HG03159 (cell line): ENCODE measurements around the gene ZNF334.

Experiments used
- ATAC-seq: cut with Tn5 transposase; IDR thresholded peaks from one replicate; pipeline ENCODE4 v1.9.1; 2021; ENCODE audit warnings: mild to moderate bottlenecking, moderate library complexity; ENCODE audit not compliant: unreplicated experiment

ZNF334 gene

DNA sequence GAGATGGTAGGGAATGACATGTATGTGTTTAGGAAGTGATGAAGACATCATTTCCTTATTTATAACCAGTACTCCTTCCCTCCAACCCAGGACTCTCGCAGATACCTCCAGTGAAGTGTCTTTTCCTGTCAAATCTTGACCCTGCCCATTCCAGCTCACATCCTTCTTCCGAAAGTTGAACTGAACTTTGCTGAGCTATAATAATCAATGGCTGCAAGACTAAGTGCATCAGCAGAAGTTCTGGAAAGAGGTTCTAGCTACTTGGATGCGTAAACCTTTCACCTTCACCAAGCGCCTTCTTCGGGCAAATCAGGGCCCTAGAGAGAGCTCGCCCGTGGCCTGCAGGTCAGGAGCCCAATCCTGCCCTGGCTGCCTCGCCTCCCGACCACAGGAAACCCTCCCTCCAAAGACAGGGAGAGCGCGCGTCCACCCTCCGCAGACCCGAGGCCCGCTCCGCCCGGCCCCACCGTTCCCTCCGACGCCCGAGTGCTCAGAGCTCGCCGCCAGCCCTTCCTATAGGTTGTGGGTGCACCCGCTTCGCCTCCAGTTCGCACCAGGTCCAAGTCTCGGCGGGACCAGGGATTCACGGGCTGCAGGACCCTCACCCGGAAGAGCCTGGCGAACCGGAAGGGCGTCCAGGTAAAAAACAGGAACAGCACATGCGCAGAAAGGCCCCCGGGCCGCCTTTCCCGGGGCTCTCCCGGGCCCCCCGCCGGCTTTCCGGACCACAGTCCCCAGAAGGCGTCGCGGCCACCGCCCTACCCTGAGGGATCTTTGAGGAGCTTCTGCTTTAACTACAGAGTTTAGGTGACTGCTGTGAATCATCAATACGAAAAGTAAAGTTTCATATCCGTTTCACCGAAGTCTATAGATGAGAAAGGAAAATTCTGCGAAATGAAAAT lies at the start of gene ZNF334:
TSS of gene ZNF334 (minus strand) at position 617 of the 902 bp plus-strand sequence. CDS start 1,457 bp downstream, outside the sequence.
- ATAC-seq = no peak

DNA sequence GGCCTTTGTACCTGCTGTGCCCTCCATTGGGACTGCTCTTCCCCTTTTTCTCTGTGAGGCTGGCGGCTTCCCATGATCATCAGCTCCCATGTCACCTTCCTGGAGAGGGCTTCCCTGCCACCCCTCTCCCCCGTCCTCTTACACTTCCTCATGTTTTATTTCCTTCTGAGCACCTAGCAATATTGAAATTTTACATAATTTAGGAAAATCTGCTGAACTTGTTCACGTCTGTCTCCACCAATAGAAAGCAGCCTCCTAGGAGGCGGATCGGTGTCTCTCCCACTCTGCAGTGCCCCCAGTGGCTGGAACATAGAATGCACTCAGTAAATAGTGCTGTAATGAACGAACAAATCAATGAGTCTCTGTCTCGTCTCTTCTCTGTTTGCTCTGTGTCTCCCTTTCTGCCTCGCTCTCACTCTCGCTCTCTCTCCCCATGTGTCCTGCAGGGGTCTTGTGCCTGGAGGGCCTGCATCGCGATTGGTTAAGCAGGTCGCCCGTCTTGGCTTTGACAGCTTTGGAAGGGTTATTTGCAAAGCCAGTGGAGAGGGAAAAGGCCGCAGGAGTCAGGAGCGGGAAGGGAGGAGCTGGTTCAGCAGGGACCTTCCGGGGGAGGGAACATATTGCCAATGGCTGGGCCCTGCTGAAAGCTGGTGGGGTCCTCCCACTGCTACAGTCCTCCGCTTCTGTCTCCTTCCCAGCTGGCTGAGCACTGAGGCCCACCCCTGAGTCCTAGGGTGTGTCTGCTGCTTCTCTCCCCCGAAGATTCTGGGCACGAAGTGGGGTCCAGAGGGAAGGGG lies 49.2 kb upstream of the ZNF334 start:
- ATAC-seq = no peak

DNA sequence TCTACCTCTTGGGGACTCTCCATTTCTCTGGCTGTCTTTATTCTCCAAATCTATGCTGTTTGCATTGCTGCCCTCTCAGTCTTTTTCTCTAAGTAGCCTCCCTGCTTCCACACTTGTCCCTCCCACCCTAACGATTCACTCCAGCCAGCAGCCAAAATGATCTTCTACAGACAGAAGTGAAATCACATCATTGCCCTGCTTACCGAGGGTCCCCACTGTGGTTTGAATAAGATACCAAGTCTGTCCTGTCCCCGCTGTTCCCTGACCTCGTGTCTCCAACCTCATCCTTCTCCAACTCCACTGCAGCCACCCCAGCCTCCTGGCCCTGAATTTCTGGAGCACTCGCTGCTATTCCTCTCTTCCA lies 48.6 kb upstream of the ZNF334 start:
- no peak for ATAC-seq

DNA sequence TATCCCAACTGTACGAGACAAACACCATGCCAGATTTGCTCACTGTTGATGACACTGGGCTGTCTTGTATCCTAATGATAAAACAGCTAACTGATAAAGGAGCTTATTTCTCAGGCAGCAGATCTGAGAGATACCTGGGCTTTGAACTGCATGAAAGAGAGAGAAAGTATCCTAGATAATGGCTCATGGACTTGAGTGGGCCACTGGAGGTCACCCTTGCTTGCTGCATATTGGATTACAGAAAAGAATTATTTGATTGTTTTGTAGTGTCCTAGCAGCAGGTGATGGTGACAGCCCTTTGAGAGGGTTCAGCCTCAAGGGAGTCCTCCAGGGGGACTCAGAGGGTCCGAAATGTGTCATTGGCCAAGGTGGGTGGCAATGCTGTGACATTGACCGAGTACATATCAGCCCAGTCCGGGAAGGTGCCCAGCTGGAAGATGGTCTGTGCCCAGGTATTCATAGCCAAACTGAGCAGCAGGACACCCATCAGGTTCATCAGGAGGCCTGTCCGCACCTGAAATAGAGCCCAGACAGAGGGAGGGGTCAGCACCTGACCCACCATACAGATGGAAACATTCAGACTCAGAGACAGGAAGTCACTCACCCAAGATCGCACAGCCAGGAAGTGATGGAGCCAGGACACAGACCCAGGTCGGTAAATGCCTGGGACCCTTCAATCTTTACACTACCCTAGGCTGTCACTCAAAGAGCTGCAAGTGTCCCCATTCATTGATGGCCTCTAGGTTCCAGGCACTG lies 46.5 kb upstream of the ZNF334 start:
- ATAC-seq = no peak

DNA sequence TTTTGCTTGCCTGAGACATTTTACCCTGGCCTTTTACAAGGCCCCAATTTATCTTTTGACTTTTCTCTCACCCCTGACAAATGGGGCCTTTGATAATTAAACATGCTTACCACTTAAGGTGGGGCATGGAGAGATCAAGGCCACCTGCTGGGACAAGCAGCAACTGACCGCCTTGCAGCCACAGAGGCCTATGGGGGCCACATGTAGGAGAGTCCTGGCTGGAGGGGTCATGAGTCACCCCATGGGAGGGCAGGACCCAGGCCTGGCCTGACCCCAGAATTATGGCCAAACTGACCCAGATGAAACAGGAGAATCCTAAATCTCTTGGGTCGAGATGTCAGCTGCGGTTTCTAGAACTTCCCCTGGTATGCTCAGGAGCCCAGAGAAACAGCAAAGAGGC lies 45.6 kb upstream of the ZNF334 start:
- no peak for ATAC-seq

DNA sequence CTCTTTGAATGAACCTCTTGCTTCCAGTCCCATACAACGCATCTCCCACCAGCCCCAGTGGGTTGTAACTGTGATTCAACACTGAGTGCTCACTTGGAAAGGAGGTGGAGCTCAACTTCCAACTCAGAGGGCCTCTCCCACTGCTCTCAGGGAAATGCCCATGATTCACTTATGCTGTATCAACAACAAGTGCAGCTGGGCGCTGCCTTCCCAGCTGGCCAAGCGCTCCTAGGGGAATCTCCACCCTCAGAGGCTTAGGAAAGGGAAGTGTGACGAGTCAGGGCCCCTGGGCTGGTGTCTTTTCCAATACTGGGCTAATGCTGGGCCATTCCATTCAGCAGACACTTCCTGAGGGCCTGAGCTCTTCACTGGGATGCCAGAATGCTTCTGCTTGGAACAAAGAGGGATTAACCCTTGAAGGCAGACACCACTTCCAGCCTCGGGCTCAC lies 45.2 kb upstream of the ZNF334 start:
- no peak for ATAC-seq

DNA sequence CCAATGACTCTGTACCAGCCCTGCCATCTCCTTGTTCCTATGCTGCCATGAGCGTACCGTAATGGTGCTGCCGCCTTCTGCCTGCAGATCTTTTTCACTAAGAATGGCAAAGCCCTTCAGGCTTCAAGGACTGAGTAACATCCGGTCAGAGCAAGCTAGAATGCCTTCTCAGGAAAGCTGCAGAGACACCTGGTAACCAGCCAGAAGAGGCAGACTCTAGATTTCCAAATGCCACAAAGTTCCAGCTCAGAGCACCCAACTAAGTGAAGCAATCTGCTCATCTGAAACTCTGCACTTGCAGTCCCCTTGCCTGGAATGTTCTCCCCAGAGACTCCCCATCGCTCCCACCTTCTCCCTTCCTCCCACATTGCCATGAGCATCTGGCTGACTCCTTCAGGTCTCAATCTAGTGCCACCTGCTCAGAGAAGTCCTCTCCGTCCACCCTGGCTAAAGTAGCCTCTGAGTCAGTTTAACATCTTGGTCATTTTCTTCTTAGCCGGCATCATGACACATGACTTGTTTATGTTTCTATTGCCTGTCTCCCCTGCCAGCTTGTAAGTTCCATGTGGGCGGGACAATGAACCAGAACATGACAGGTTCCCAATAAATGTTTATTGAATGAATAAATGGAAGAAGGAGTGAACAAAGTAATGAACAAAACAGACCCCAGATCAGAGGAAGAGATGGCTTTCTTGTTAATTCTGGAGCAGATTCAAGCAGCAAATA lies 44.0 kb upstream of the ZNF334 start:
- no peak for ATAC-seq

DNA sequence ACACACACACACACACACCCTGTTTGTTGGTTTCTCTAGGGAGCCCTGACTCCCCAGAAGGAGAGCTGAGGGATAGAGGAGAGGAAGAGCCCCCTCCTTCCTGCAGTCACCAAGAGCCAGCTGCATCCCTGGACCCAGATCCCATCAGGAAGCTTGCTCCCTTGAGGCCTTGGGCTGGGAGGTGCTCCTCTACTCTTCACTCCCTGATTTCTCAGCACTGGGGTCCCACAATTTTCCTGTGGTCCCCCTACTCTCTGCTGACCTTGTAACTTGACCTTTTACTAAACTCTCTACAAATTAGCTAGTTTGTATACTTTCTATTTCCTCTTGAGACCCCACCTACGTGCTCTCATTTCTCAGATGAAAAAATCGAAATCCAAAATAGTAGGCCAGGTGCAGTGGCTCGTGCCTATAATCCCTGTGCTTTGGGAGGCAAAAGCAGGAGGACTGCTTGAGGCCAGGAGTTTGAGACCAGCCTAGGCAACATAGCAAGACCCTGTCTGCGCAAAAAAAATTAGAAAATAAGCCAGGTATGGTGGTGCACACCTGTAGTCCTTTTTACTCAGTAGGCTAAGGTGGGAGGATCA lies 42.1 kb upstream of the ZNF334 start:
- ATAC-seq = no peak

DNA sequence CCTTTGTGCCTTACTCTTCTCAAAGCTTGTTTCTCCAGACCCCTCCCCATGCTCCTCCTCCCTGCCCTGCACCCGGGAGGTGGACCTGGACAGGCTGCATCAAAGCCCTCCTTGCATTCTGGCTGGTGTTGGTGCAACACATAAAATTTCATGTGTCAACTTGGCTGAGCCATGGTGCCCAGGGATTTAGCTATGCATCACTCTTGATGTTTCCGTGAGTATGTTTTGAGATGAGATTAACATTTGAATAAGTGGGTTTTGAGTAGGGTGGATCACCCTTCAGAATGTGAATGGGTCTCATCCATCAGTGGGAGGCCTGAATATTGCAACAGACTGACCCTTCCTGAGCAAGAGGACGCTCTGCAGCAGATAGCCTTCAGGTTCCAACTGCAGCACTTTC lies 41.5 kb upstream of the ZNF334 start:
- ATAC-seq = no peak

DNA sequence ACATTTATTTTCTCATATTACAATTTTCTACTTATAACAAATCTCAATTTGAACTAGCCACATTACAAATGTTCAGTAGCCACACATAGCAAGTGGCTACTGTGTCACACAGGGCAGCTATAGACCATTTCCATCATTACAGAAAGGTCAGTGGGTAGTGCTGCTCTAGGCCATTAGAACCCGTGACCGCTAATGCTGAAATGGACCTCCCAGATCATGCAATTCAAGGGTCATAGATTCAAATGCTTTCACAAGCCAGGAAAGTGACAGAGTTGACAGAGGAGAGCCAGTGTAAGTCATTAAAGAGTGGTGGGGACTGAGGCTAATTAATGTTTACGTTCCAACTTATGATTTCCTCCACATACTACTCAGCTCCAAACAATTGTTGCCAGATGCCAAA lies 40.6 kb upstream of the ZNF334 start:
- no peak for ATAC-seq

DNA sequence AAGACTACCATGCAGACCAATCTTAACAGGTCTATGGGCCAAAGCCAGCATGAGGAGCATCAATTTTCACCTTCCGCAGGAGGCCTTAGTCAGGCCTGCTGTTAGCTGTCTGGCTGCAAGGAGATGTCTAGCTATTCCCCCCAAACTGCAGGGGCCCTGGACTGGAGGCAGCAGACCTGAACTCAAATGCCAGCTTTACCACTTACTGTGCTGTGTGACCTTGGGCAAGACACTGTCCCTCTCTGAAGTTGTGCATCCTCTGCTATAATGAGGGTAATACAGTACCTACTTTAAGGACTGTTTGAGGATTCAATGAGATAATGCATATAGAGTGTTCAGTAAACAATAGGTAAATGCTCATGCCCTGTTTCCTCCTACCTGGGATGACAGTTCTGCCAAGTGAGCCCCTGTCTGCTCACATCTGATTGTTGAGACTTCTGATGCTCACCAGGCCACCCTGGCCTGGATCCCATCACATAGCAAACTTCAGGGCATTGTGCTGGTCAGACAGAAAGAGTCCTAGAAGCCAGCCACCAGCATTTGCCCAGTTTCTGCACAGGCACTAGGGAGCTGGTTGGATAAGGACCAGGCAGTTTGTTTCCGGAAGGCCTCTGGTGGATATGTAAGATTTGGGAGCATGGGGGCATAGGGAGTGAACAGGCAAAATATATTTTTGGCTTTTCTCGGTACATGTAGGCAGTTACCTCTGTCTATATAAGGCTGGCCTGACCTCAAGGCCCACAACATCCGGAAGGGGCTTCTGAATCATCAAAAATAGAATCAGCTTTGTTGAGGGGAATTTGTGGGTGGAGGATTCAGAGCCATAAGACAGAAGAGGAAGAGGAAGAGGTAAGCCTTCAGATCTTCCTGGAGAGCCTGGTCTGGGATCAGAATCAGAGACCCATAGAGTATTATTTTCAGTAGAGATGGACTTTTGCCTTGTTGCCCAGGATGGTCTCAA lies 39.4 kb upstream of the ZNF334 start:
- peak; percentile 65 for ATAC-seq

DNA sequence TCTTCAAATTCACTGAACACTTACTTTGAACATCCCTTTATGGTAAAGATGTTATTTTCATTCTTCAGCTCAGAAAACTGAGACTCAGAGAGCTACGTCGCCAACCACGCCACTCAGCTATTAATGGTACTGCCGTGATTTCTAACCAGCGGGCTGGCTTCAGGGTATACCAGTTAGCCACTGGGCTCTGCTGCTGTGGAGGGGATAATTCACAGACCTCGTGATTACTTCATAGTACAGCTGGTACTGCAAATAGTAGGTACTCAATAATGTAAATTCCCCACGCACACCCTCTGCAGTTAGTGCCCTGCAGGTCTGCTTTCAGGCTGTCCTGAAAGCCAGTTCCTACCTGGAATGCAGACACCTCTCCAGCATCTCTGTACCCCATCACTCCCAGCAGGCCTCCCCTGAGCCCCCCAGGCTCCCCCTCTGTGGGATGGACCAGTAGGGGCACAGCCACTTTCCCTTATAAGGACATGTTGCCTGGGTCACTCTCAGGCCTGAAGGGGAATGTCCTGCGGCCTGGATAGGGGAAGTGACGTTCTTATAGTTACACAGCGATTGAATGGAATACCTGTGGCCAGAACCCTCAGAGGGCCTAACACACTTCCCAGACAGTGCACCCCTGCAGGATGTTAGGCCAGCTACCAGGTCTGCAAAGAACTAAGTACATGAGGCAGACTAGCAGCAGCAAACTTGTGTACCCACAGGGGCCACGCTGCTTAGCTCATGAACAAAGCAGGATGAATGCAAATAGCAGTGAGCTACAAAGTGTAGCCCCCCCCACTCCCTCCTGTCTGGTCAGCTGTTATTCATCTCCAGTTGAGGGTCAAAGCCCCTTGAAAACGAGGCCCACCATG lies 38.4 kb upstream of the ZNF334 start:
- no peak for ATAC-seq

DNA sequence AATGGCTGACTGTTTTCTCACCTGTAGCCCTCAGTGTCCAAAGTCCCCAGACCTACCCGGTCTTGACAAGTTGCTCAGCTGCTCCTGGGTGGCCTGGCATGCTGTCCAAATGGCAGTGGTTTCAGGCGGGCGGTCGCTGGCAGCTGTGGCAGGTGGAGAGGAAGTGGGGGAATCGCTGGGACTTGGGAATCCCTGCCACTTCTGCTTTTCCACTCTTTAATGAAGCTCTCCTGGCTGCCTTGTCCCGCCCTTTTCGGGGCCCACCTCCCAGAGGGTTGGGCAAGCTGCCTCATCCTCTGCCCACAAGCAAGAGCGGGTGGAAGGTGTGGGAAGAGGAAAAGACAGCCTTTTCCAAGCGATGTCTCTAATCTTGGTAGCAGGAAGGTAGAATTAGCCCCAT lies 37.1 kb upstream of the ZNF334 start, which contains the start of gene OCSTAMP:
TSS of gene OCSTAMP (minus strand) at position 194 of the 400 bp plus-strand sequence. CDS start at position 100, 94 bp downstream.
- no peak for ATAC-seq

DNA sequence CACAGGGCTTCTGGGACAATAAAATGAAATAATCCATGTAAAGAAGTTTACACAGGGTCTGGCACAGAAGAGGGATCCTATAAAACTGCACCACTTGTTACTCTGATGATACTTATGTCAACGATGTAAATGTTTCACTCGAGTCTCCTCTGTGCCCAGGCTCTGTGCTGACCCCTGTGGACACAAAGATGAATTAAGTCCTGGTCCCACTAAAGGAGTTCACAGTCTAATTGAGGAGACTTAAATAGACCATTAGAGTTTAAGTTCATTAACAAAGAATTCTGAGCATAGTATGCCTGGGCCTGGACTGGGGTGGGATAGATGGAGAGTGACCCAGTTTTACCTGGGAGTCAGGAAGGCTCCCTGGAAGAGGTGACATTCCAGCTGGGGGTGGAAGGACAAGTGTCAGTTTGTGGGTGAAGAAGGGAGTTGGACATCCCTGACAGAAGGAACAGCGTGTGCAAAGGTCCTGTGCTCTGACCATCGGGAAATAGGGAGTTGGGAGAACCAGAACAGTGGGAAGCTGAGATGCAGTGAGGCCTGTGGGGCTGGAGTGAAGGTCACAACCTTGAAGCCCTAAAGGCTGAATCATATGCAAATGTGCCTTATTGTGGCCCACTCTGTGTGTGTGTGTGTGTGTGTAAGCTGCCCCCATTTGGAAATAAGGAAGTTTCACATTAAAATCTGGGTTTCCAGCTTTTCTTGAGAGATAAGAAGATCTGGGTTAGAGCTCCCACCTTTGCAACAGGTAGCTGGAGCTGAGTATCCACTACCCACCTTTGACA lies 36.0 kb upstream of the ZNF334 start:
- ATAC-seq = no peak

DNA sequence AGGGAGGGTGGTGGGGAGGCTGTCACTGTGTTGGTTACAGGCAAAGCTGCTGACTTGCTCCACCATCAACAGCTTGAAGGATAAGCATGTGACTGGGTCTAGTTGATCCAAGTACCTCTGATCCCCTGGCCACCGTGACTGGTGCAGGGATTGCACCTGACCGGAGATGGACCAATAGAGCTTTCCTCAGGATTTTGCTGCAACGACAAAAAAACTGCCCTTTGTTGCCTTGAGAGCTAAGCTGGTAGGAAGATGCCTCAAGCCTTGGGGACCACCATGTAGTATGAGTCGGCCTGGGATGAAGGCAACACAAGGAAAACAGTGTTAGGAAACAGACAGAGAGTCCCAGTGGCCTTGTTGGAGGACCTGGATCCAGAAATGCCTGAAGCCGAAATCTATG lies 35.3 kb upstream of the ZNF334 start:
- no peak for ATAC-seq

DNA sequence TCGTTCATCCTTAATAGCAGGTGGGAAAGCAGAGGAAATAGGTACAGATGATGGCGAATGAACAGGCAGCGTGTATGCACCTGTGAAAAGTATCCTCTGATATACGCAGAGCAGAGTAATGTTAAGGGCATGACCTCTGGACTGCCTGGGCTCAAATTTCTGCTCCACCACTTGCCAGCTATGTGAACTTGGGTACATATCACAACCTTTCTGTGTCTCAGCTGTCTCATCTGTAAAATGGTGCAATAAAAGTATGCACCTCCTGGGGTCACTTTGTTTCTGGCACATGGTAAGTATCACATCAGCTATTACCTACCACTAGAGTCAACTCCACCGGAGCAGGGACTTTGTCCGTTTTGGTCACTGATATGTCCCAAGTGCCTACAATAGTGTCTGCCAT lies 34.6 kb upstream of the ZNF334 start:
- no peak for ATAC-seq

DNA sequence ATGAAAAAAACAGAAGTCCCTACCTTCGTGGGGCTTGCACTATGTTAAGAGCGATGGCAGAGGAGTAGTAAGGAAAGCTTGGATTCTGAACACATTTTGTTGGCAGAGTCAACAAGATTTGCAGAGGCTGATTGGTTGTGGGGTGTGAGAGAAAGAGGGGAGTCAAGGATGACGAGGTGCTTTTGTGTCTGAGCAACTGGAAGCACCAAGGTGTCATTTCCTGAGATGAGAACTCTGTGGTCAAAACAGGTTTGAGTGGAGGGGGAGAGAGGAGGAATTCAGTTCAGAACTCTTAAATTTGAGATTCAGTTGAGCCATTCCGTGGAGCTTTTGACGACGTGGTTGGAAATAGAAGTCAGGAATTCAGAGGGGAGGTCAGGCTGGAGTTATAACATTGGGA lies 33.6 kb upstream of the ZNF334 start:
- ATAC-seq = no peak
